HG03060 (cell line): ENCODE measurements around the gene CASZ1.

Experiments used
- ATAC-seq: cut with Tn5 transposase; IDR thresholded peaks from one replicate; pipeline ENCODE4 v1.9.1; 2021; ENCODE audit warnings: low read depth, moderate number of reproducible peaks; ENCODE audit not compliant: unreplicated experiment

CASZ1 gene

DNA sequence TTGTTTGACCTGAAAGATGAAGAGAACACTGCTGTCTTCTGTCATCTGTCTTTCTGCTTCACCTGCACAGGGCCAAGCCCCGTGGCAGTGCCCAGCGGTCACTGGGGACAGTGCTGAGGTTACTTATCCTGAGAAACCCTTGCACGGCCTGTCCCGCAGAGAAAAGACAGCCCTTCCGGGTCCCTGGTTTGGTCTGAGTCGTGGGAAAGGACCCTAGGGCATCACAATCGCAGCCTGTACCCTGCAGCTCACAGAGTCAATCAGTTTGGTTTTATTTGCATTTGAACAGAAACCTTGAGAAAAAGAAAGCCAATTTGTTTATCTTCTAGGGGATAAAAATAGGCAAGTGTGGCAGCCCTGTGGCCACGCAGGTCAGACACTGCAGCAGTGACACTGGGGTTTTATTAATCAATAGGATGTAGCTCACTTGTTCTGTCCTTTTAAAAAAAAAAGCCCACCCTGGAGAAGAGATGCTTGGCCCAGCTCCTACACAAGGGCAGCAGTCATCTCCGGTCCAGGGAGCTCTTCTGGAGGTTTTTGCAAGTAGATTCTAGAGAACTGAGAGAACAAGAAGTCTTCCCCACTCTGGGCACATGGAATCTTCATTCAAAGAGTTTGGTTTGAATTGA lies 201.7 kb downstream of the CASZ1 start:
- ATAC-seq = no peak

DNA sequence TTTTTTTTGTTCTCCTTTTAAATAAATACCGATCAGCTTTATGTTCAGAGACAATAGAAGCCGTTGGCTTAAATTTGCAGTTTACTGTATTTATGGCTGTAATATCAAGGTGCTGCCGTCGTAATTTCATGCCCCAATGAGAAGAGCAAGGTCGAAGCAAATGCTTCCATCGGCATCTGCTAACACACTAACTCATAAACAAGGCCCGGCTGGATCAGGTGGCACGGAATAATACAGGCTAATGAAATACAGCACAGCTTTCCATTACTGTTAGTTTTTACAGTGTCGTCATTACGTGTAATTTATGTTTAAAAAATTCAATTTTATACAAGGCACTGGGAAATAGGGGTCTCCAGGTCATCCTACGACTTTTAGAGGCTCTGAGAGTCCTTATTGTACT lies 202.7 kb downstream of the CASZ1 start:
- no peak for ATAC-seq

DNA sequence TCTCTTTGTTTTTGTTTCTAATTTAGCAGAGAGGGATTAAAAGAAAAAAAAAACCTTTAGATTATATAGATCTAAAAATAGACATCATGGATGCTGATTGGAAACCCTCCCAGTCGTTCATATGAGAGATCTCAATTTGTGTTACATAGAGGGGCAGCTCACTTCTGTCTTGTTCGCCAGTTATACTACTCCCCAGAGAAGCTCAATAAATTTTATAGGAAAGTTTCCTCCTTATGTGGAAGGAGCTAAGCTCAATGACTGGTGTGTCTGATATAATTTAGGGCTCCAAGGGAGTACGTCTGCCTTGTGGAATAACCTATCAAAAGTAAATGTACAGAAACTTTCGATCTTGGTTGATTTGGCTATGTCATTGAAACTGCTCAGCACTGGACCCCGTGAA lies 204.1 kb downstream of the CASZ1 start:
- no peak for ATAC-seq

- ATAC-seq = no peak
These were observed 205.4 kb downstream of the CASZ1 start for GRCh38 chr1:10591010-10591409.

DNA sequence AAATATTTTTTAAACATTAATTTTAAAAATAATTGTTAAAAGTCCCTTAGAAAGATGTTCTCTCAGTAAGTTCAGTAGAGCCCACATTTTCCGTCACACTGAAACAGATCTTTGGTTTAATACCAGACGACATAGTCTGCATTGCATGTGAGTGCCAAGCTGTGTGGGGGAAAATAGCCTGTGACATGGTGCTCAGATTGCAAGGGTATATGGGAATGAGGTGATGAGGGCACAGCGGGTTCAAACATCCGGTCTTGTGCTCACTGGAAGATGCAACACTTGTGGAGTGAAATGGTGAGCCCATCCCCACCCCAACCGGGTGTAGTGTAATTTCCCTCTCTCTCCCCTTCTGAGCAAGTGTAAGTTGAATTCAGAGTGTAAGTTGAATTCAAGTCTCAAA lies 207.4 kb downstream of the CASZ1 start:
- no peak for ATAC-seq

- ATAC-seq = no peak
These were observed 207.8 kb downstream of the CASZ1 start for GRCh38 chr1:10588640-10589039.
